Muscle of leg (tissue), 11 donors: ENCODE results near the gene DAZAP1. TPM values are rescaled to one million over a fixed set of nuclear protein-coding genes. Genes with fewer than 3 reads are reported as not detected.

Experiments
- DNase-seq: peaks from one replicate; pipeline ENCODE4 v3.0.0; 2013
- H3K27ac ChIP-seq: one replicate; pipeline ENCODE4 v1.5.1; 2013; ENCODE audit warnings: mild to moderate bottlenecking, low read length, control low read depth
- H3K27me3 ChIP-seq: one replicate; pipeline ENCODE4 v1.6.1; 2013; ENCODE audit warnings: low read length; ENCODE audit not compliant: control insufficient read depth, insufficient read depth
- H3K36me3 ChIP-seq: one replicate; pipeline ENCODE4 v1.6.1; 2013; ENCODE audit warnings: low read length; ENCODE audit not compliant: control insufficient read depth, insufficient read depth
- H3K4me1 ChIP-seq: one replicate; pipeline ENCODE4 v1.6.1; 2013; ENCODE audit warnings: low read length; ENCODE audit not compliant: control insufficient read depth, insufficient read depth
- H3K4me3 ChIP-seq: one replicate; pipeline ENCODE4 v1.5.1; 2013; ENCODE audit warnings: low read length, control low read depth
- H3K9me3 ChIP-seq: replicated peaks from 2 replicates; pipeline ENCODE4 v1.6.1; 2013; ENCODE audit warnings: low read depth, low read length; ENCODE audit not compliant: control insufficient read depth
- WGBS: methylation state at CpG from one replicate; pipeline ENCODE4 v1.1.5; 2013; ENCODE audit warnings: missing lambda C conversion rate; ENCODE audit not compliant: insufficient coverage; 5-methylcytosine and 5-hydroxymethylcytosine counted together
- polyA plus RNA-seq, 8 donors: library from polyadenylated mRNA; unstranded; fragments of 120-200 nt; gene quantifications; one replicate each; pipeline versions ENCODE4 v1.2.1 to v1.2.3, GENCODE V29; 2013; ENCODE audit warnings: inconsistent platforms in 1 of 8, low replicate concordance in 1 of 8; ENCODE audit not compliant: insufficient read length in 8 of 8, insufficient read depth in 1 of 8
- total RNA-seq: library from RNA; stranded (reverse); fragments of 120-200 nt; gene quantifications from one replicate; pipeline ENCODE4 v1.2.4, GENCODE V29; 2013

DAZAP1 gene
- total and polyA plus RNA-seq, 9 donors, result 41.0 to 80.2 (median 65.8) TPM

DNA sequence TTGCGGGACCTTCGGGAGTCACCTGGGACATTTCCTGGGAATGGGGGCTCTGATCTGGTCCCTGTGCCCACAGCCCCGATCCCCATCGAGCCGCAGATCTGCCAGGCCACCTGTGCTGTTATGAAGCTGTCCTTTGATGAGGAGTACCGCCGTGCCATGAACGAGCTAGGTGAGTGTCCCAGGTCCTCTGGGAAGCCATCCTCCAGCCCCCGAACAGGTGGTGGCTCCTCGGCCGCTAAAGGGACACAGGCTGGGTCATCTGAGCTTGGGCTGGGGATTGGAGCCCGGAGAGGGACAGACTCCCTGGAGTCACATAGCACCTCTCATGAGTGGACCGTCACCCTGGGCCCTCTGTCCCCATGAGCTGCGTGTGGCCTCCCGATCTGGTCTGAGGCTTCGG is 50.5 kb downstream of the DAZAP1 start:
- DNase-seq, result no peak
- Histone ChIP-seq H3K4me1 (peaks cover 17% of the 10 kb centered on the region), H3K36me3 (peaks cover 4% of the 10 kb centered on the region), H3K4me3 (no peak overlapping the region), H3K9me3 (no peaks in the 10 kb centered on the region), H3K27me3 (peaks cover 63% of the 10 kb centered on the region), H3K27ac (no peak overlapping the region)
- 78% methylated on average over 14 of the region's 16 CpGs for WGBS

DNA sequence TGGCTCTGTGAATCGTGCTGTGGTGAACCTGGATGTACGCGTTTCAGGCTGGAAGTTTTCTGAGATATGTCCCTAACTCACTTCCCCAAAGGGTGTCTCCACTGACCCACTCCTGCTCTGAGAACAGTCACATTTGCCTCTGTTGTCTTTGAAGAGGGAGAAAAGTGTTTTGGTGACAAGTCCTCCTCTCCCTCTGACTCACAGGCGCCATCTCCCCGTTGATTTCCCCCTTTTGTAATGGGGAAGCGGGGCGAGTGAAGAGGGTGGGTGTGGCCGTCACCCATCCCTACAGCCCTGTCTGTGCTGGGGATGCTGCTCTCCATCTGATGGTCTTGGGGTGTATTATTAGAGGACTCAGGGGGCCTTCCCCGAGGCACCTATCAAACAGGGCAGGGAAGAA is 52.1 kb downstream of the DAZAP1 start:
- H3K4me3 ChIP-seq, result no peak overlapping the region
- no peaks in the 10 kb centered on the region for H3K9me3 ChIP-seq
- H3K36me3 ChIP-seq, result peaks cover 4% of the 10 kb centered on the region
- H3K27me3 ChIP-seq, result peaks cover 55% of the 10 kb centered on the region
- DNase-seq, result no peak
- WGBS, result 69% methylated on average over 4 of the region's 9 CpGs
- peaks cover 5% of the 10 kb centered on the region for H3K4me1 ChIP-seq
- no peak overlapping the region for H3K27ac ChIP-seq

DNA sequence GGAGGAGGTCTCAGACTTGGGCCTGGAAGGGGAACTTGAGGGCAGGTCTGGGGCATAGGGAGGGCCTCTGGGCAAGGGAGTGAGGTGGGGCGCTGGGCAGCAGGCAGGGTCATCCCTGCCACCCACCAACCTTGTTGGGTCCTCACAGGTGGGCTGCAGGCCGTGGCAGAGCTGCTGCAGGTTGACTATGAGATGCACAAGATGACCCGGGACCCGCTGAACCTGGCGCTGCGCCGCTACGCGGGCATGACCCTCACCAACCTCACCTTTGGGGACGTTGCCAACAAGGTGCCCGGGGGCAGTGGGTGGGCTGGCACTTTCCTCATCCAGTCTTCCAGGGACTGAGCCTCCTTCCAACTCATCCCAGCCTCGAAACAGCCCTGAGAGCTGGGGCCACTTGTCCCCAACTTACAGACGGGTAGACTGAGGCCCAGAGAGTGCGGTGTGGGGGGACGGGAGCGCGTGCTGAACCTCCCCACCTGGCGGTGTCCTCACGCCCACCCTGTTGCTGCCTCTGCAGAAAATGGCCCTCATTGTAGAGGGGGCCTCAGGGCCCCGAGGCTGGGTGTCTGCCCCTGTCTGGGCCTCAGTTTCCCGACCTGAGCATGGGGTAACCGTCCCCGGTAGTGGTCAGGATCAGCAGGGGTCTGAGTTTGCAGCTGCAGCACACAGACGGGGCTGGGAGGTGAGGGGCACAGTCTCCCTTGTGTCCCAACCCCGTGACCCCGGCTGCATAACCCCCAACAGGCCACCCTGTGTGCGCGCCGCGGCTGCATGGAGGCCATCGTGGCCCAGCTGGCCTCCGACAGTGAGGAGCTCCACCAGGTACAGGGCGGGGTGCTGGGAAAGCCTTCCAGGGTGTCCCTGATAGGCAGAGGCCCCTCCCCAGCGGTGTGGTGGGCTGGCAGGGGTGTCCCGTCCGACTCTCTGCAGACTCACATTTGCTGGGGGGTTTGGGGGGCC is 52.9 kb downstream of the DAZAP1 start:
- 93% methylated on average over 31 of the region's 36 CpGs for WGBS
- H3K4me1 ChIP-seq, result peaks cover 5% of the 10 kb centered on the region
- H3K27me3 ChIP-seq, result peaks cover 56% of the 10 kb centered on the region
- DNase-seq, result no peak
- H3K4me3 ChIP-seq, result no peak overlapping the region
- peaks cover 4% of the 10 kb centered on the region for H3K36me3 ChIP-seq
- no peaks in the 10 kb centered on the region for H3K9me3 ChIP-seq
- no peak overlapping the region for H3K27ac ChIP-seq

DNA sequence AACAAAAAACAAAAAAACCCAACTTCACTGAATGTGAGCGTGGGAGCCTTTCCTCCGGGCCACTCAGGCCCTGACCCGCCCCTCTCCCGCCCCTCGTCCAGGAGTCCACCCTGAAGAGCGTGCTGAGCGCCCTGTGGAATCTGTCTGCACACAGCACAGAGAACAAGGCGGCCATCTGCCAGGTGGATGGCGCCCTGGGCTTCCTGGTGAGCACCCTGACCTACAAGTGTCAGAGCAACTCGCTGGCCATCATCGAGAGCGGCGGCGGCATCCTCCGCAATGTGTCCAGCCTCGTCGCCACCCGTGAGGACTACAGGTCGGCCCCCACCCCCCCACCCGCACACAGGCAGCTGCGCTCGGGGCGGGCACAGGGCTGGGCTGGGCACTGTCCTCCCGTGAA is 54.5 kb downstream of the DAZAP1 start:
- WGBS, result 78% methylated on average over 17 of the region's 24 CpGs
- H3K9me3 ChIP-seq, result no peaks in the 10 kb centered on the region
- H3K27me3 ChIP-seq, result peaks cover 56% of the 10 kb centered on the region
- peaks cover 10% of the 10 kb centered on the region for H3K4me1 ChIP-seq
- no peak overlapping the region for H3K4me3 ChIP-seq
- H3K36me3 ChIP-seq, result peaks cover 4% of the 10 kb centered on the region
- DNase-seq, result no peak
- no peak overlapping the region for H3K27ac ChIP-seq

DNA sequence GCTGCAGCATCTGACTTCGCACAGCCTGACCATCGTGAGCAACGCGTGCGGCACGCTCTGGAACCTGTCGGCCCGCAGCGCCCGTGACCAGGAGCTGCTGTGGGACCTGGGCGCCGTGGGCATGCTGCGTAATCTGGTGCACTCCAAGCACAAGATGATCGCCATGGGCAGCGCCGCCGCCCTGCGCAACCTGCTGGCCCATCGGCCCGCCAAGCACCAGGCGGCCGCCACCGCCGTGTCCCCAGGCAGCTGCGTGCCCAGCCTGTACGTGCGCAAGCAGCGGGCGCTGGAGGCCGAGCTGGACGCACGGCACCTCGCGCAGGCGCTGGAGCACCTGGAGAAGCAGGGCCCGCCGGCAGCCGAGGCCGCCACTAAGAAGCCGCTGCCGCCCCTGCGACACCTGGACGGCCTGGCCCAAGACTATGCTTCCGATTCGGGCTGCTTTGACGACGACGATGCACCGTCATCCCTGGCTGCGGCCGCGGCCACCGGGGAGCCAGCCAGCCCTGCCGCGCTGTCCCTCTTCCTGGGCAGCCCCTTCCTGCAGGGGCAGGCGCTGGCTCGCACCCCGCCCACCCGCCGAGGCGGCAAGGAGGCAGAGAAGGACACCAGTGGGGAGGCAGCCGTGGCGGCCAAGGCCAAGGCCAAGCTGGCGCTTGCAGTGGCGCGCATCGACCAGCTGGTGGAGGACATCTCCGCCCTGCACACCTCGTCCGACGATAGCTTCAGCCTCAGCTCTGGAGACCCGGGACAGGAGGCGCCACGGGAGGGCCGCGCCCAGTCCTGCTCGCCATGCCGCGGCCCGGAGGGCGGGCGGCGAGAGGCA is 58.0 kb downstream of the DAZAP1 start:
- Histone ChIP-seq H3K27me3 (peaks cover 60% of the 10 kb centered on the region), H3K36me3 (peaks cover 1% of the 10 kb centered on the region), H3K4me3 (no peak overlapping the region), H3K9me3 (no peaks in the 10 kb centered on the region), H3K4me1 (peaks cover 35% of the 10 kb centered on the region), H3K27ac (no peak overlapping the region)
- DNase-seq, result no peak
- 25% methylated on average over 83 of the region's 83 CpGs for WGBS

DNA sequence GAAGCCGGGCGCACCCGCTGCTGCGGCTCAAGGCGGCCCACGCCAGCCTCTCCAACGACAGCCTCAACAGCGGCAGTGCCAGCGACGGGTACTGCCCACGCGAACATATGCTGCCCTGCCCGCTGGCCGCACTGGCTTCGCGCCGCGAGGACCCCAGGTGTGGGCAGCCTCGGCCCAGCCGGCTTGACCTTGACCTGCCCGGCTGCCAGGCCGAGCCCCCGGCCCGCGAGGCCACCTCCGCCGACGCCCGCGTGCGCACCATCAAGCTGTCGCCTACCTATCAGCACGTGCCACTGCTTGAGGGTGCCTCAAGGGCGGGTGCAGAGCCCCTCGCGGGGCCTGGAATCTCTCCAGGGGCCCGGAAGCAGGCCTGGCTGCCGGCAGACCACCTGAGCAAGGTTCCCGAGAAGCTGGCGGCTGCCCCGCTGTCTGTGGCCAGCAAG is 58.7 kb downstream of the DAZAP1 start:
- no peak overlapping the region for H3K27ac ChIP-seq
- H3K36me3 ChIP-seq, result no peaks in the 10 kb centered on the region
- H3K27me3 ChIP-seq, result peaks cover 67% of the 10 kb centered on the region
- no peaks in the 10 kb centered on the region for H3K9me3 ChIP-seq
- H3K4me1 ChIP-seq, result peaks cover 40% of the 10 kb centered on the region
- WGBS, result 35% methylated on average over 41 of the region's 41 CpGs
- no peak for DNase-seq
- H3K4me3 ChIP-seq, result no peak overlapping the region

DNA sequence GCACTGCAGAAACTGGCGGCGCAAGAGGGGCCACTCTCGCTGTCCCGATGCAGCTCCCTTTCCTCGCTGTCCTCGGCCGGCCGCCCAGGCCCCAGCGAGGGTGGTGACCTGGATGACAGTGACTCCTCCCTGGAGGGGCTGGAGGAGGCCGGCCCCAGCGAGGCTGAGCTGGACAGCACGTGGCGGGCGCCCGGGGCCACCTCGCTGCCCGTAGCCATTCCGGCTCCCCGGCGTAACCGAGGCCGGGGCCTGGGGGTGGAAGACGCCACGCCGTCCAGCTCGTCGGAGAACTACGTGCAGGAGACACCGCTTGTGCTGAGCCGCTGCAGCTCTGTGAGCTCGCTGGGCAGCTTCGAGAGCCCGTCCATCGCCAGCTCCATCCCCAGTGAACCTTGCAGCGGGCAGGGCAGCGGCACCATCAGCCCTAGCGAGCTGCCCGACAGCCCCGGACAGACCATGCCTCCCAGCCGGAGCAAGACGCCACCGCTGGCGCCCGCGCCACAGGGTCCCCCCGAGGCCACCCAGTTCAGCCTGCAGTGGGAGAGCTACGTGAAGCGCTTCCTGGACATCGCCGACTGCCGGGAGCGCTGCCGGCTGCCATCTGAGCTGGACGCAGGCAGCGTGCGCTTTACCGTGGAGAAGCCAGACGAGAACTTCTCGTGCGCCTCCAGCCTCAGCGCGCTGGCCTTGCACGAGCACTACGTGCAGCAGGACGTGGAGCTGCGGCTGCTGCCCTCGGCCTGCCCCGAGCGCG is 59.3 kb downstream of the DAZAP1 start:
- DNase-seq, result no peak
- Histone ChIP-seq H3K36me3 (no peaks in the 10 kb centered on the region), H3K4me3 (no peak overlapping the region), H3K27ac (no peak overlapping the region), H3K9me3 (no peaks in the 10 kb centered on the region), H3K27me3 (peaks cover 73% of the 10 kb centered on the region), H3K4me1 (peaks cover 46% of the 10 kb centered on the region)
- 15% methylated on average over 70 of the region's 70 CpGs for WGBS

DNA sequence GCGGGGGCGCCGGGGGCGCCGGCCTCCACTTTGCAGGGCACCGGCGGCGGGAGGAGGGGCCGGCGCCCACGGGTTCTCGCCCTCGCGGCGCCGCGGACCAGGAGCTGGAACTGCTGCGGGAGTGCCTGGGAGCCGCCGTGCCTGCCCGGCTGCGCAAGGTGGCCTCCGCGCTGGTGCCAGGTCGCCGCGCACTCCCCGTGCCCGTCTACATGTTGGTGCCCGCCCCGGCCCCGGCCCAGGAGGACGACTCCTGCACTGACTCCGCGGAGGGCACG is 59.8 kb downstream of the DAZAP1 start:
- 5% methylated on average over 36 of the region's 36 CpGs for WGBS
- Histone ChIP-seq H3K4me3 (no peak overlapping the region), H3K27ac (no peak overlapping the region), H3K36me3 (no peaks in the 10 kb centered on the region), H3K4me1 (peaks cover 50% of the 10 kb centered on the region), H3K9me3 (no peaks in the 10 kb centered on the region), H3K27me3 (peaks cover 78% of the 10 kb centered on the region)
- no peak for DNase-seq

DNA sequence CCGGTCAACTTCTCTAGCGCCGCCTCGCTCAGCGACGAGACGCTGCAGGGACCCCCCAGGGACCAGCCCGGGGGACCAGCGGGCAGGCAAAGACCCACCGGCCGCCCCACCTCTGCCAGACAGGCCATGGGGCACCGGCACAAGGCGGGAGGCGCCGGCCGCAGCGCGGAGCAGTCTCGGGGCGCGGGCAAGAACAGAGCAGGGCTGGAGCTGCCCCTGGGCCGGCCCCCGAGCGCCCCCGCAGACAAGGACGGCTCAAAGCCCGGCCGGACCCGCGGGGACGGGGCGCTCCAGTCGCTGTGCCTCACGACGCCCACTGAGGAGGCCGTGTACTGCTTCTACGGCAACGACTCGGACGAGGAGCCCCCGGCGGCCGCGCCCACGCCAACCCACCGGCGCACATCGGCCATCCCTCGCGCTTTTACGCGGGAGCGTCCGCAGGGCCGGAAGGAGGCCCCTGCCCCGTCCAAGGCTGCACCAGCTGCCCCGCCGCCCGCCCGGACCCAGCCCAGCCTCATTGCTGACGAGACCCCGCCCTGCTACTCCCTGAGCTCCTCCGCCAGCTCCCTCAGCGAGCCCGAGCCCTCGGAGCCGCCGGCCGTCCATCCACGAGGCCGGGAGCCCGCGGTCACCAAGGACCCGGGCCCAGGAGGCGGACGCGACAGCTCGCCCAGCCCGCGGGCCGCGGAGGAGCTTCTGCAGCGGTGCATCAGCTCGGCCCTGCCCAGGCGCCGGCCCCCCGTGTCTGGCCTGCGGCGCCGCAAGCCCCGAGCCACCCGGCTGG is 60.3 kb downstream of the DAZAP1 start:
- 1% methylated on average over 92 of the region's 92 CpGs for WGBS
- no peaks in the 10 kb centered on the region for H3K36me3 ChIP-seq
- peaks cover 83% of the 10 kb centered on the region for H3K27me3 ChIP-seq
- H3K4me3 ChIP-seq, result no peak overlapping the region
- H3K4me1 ChIP-seq, result peaks cover 52% of the 10 kb centered on the region
- H3K27ac ChIP-seq, result no peak overlapping the region
- no peaks in the 10 kb centered on the region for H3K9me3 ChIP-seq
- no peak for DNase-seq
